Adrenal gland (tissue), 5 donors: ENCODE measurements around the gene GALNT9.

Experiments
- CTCF ChIP-seq, 6 experiments: fragments of 450-650 bp in 4 of 6; fragments of 200-600 bp in 2 of 6; sonication (generic) in 1 of 6; IDR thresholded peaks; 1 replicate in 5 of 6; 2 replicates in 1 of 6; pipeline versions ENCODE4 v1.5.1 to v1.8.0; 2016 to 2021; ENCODE audit warnings: antibody characterized with exemption in 6 of 6, mild to moderate bottlenecking in 2 of 6, moderate library complexity in 1 of 6
- POLR2A ChIP-seq, 2 donors: fragments of 450-650 bp; IDR thresholded peaks; one replicate each; pipeline ENCODE4 v1.6.1; 2017; ENCODE audit warnings: antibody characterized with exemption in 2 of 2, mild to moderate bottlenecking in 2 of 2, moderate library complexity in 1 of 2
- donor health status: DM: no; HTN: no; CAD: no.

- no peak for TF ChIP-seq CTCF (IDR thresholded peaks at IDR 0.05)
- TF ChIP-seq POLR2A (IDR thresholded peaks at IDR 0.05) = no peak
Measured at GRCh38 chr12:132346471-132347175, 17.2 kb upstream of the GALNT9 start.
